WI38 (cell line): Measurements from ENCODE around the gene SORL1.

Experiments
- H3K4me3 ChIP-seq: 2 replicates; pipeline ENCODE4 v1.5.1; 2011; ENCODE audit warnings: low read depth, mild to moderate bottlenecking, control low read depth, low read length
- CTCF ChIP-seq: IDR thresholded peaks from 2 replicates; pipeline ENCODE4 v1.5.1; 2012; ENCODE audit warnings: low read depth, mild to moderate bottlenecking, control low read depth, low read length

SORL1 gene

GRCh38 chr11:121522043-121522941 lies 70.2 kb downstream of the SORL1 start:
- no peak overlapping the region for H3K4me3 ChIP-seq
- TF ChIP-seq CTCF, result no peak

- no peak for TF ChIP-seq CTCF
- H3K4me3 ChIP-seq, result no peak overlapping the region
Measured at GRCh38 chr11:121523581-121524232, 71.6 kb downstream of the SORL1 start.

GRCh38 chr11:121524233-121524631 lies 72.1 kb downstream of the SORL1 start:
- TF ChIP-seq CTCF, result no peak
- H3K4me3 ChIP-seq, result no peak overlapping the region

GRCh38 chr11:121525376-121525775 lies 73.3 kb downstream of the SORL1 start:
- no peak for TF ChIP-seq CTCF
- H3K4me3 ChIP-seq, result no peak overlapping the region

GRCh38 chr11:121530257-121530656 lies 78.1 kb downstream of the SORL1 start:
- TF ChIP-seq CTCF, result no peak
- no peak overlapping the region for H3K4me3 ChIP-seq

GRCh38 chr11:121533601-121534000 lies 81.5 kb downstream of the SORL1 start:
- TF ChIP-seq CTCF, result no peak
- no peak overlapping the region for H3K4me3 ChIP-seq
